ENCODE measurements around the gene GARIN1A.
A peak's percentile ranks its signal among the peaks of the same experiment; 100 is the strongest.
"Not testable (repeated sequence)": the region's sequence is repeated elsewhere in the genome, so short reads cannot be mapped to it uniquely, and the experiment has no call there.

Gene GARIN1A

GRCh38 chr7:128679920-128680319 lies 7.8 kb downstream of the GARIN1A start:
- no peak overlapping the region for H3K4me3 ChIP-seq (ENCODE audit: low read length)
- no peak for DNase-seq (ENCODE audit: low read depth, low spot score)

GRCh38 chr7:128681794-128682537 lies 9.9 kb downstream of the GARIN1A start:
- H3K4me3 ChIP-seq (ENCODE audit: low read length), result no peak overlapping the region

GRCh38 chr7:128683270-128683669 lies 11.2 kb downstream of the GARIN1A start:
- H3K4me3 ChIP-seq (ENCODE audit: low read length); DNase-seq (ENCODE audit: low read depth, low spot score): not testable (repeated sequence)

More at GRCh38 chr7:128681794-128682537, 9.9 kb downstream of the GARIN1A start:
- no peak for DNase-seq (ENCODE audit: low read depth, low spot score)

GRCh38 chr7:128683738-128684137 lies 11.6 kb downstream of the GARIN1A start:
- DNase-seq (ENCODE audit: low read depth, low spot score); H3K4me3 ChIP-seq (ENCODE audit: low read length): not testable (repeated sequence)

- no peak overlapping the region for H3K4me3 ChIP-seq (ENCODE audit: low read length)
- no peak for DNase-seq (ENCODE audit: low read depth, low spot score)
Measured at GRCh38 chr7:128687131-128687530, 15.0 kb downstream of the GARIN1A start.

- no peak for DNase-seq (ENCODE audit: low read depth, low spot score)
- no peak overlapping the region for H3K4me3 ChIP-seq (ENCODE audit: low read length)
Measured at GRCh38 chr7:128688492-128688891, 16.4 kb downstream of the GARIN1A start.

- not testable (repeated sequence) for DNase-seq (ENCODE audit: low read depth, low spot score); H3K4me3 ChIP-seq (ENCODE audit: low read length)
Measured at GRCh38 chr7:128689161-128689935, 17.3 kb downstream of the GARIN1A start.

- DNase-seq (ENCODE audit: low read depth, low spot score), result no peak
- no peak overlapping the region for H3K4me3 ChIP-seq (ENCODE audit: low read length)
Measured at GRCh38 chr7:128691227-128691626, 19.1 kb downstream of the GARIN1A start.

- no peak for DNase-seq (ENCODE audit: low read depth, low spot score)
- no peak overlapping the region for H3K4me3 ChIP-seq (ENCODE audit: low read length)
Measured at GRCh38 chr7:128692623-128693270, 20.7 kb downstream of the GARIN1A start.

- no peak for DNase-seq (ENCODE audit: low read depth, low spot score)
- H3K4me3 ChIP-seq (ENCODE audit: low read length), result no peak overlapping the region
Measured at GRCh38 chr7:128693373-128694015, 21.4 kb downstream of the GARIN1A start.

- no peak for DNase-seq (ENCODE audit: low read depth, low spot score)
- H3K4me3 ChIP-seq (ENCODE audit: low read length), result no peak overlapping the region
Measured at GRCh38 chr7:128694738-128695137, 22.6 kb downstream of the GARIN1A start.

GRCh38 chr7:128697302-128697905 lies 25.3 kb downstream of the GARIN1A start:
- DNase-seq (ENCODE audit: low read depth, low spot score), result peak; percentile 68
- H3K4me3 ChIP-seq (ENCODE audit: low read length), result peak overlapping the region; percentile 53

- no peak for DNase-seq (ENCODE audit: low read depth, low spot score)
- no peak overlapping the region for H3K4me3 ChIP-seq (ENCODE audit: low read length)
Measured at GRCh38 chr7:128699196-128699712, 27.2 kb downstream of the GARIN1A start.

GRCh38 chr7:128699895-128700294 lies 27.8 kb downstream of the GARIN1A start:
- DNase-seq (ENCODE audit: low read depth, low spot score), result no peak
- no peak overlapping the region for H3K4me3 ChIP-seq (ENCODE audit: low read length)

GRCh38 chr7:128701062-128701785 lies 29.1 kb downstream of the GARIN1A start:
- no peak overlapping the region for H3K4me3 ChIP-seq (ENCODE audit: low read length)

GRCh38 chr7:128703609-128704241 lies 31.6 kb downstream of the GARIN1A start:
- DNase-seq (ENCODE audit: low read depth, low spot score), result peak; percentile 37
- no peak overlapping the region for H3K4me3 ChIP-seq (ENCODE audit: low read length)

More at GRCh38 chr7:128701062-128701785, 29.1 kb downstream of the GARIN1A start:
- no peak for DNase-seq (ENCODE audit: low read depth, low spot score)

GRCh38 chr7:128705891-128706333 lies 33.8 kb downstream of the GARIN1A start:
- no peak overlapping the region for H3K4me3 ChIP-seq (ENCODE audit: low read length)
- no peak for DNase-seq (ENCODE audit: low read depth, low spot score)

GRCh38 chr7:128707752-128708151 lies 35.7 kb downstream of the GARIN1A start:
- no peak overlapping the region for H3K4me3 ChIP-seq (ENCODE audit: low read length)
- DNase-seq (ENCODE audit: low read depth, low spot score), result no peak

All from Jurkat, Clone E6-1 (cell line).